ENCODE data around the gene CACNB4.

Gene CACNB4

GRCh38 chr2:152086231-152086630 is 12.6 kb downstream of the CACNB4 start:
- TF ChIP-seq SPI1 (IDR thresholded peaks at IDR 0.05; ENCODE audit: borderline replicate concordance, low read depth) (no peak), GABPA (IDR thresholded peaks at IDR 0.05; ENCODE audit: low read depth) (no peak), CTCF (IDR thresholded peaks at IDR 0.05; ENCODE audit: insufficient read depth, low read length) (no peak), REST (IDR thresholded peaks at IDR 0.05; ENCODE audit: insufficient replicate concordance, low read depth) (no peak), POLR2AphosphoS5 (IDR thresholded peaks at IDR 0.05; ENCODE audit: low read depth) (no peak)
- Histone ChIP-seq H3K27ac (replicated peaks) (no peak overlapping the region), H3K4me3 (replicated peaks; ENCODE audit: insufficient read depth, low read length) (no peak overlapping the region), H3K27me3 (ENCODE audit: insufficient read depth, poor library complexity, severe bottlenecking) (no peaks in the 10 kb centered on the region)
- DNase-seq (ENCODE audit: low read depth in 1 of 2, low spot score in 1 of 2), result no peak

- Histone ChIP-seq H3K27ac (replicated peaks) (no peak overlapping the region), H3K27me3 (ENCODE audit: insufficient read depth, poor library complexity, severe bottlenecking) (no peaks in the 10 kb centered on the region), H3K4me3 (replicated peaks; ENCODE audit: insufficient read depth, low read length) (no peak overlapping the region)
- no peak for TF ChIP-seq CTCF (IDR thresholded peaks at IDR 0.05; ENCODE audit: insufficient read depth, low read length)
- no peak for TF ChIP-seq SPI1 (IDR thresholded peaks at IDR 0.05; ENCODE audit: borderline replicate concordance, low read depth)
- TF ChIP-seq GABPA (IDR thresholded peaks at IDR 0.05; ENCODE audit: low read depth), result no peak
- no peak for TF ChIP-seq POLR2AphosphoS5 (IDR thresholded peaks at IDR 0.05; ENCODE audit: low read depth)
- no peak for TF ChIP-seq REST (IDR thresholded peaks at IDR 0.05; ENCODE audit: insufficient replicate concordance, low read depth)
- no peak for DNase-seq (ENCODE audit: low read depth in 1 of 2, low spot score in 1 of 2)
Observed at GRCh38 chr2:152084076-152084475, 14.8 kb downstream of the CACNB4 start.

GRCh38 chr2:152083202-152083875 is 15.5 kb downstream of the CACNB4 start:
- no peak overlapping the region for H3K27ac ChIP-seq (replicated peaks)
- H3K4me3 ChIP-seq (replicated peaks; ENCODE audit: insufficient read depth, low read length), result no peak overlapping the region
- no peak for DNase-seq (ENCODE audit: low read depth in 1 of 2, low spot score in 1 of 2)
- no peaks in the 10 kb centered on the region for H3K27me3 ChIP-seq (ENCODE audit: insufficient read depth, poor library complexity, severe bottlenecking)
- TF ChIP-seq SPI1 (IDR thresholded peaks at IDR 0.05; ENCODE audit: borderline replicate concordance, low read depth) (no peak), GABPA (IDR thresholded peaks at IDR 0.05; ENCODE audit: low read depth) (no peak), POLR2AphosphoS5 (IDR thresholded peaks at IDR 0.05; ENCODE audit: low read depth) (no peak), CTCF (IDR thresholded peaks at IDR 0.05; ENCODE audit: insufficient read depth, low read length) (no peak), REST (IDR thresholded peaks at IDR 0.05; ENCODE audit: insufficient replicate concordance, low read depth) (no peak)
